Measurements from ENCODE around the gene NLRP2B. TPM values are rescaled to one million over a fixed set of nuclear protein-coding genes. Genes with fewer than 3 reads are reported as not detected.

Gene NLRP2B
- total RNA-seq, 4 donors from 2014 or later = 0.34 TPM; not detected in 3

DNA sequence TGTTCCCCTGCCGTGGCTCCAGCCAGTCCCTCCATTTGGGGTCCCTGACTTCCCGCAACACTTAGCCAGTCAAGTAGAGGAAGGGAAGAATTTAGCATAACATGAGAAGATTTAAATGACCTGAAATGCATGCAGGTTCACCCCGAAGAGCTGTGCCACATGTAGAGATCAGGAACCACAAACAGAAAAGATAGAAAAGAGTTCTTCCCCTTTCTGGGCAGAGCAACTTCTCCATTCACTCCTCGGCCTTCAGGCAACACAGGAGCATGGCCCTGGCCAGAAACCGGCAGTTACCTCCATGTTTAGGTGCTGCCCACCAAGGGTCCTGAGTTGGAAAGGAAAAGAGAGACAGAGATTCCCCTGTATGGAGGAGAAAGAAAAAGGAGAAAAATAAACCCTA lies 5.2 kb downstream of the NLRP2B start:
- no peak for TF ChIP-seq POLR2A (IDR thresholded peaks at IDR 0.05)
- no peak for TF ChIP-seq CTCF (IDR thresholded peaks at IDR 0.05)
- WGBS, 2 donors = 76 to 79% methylated on average over 5 of the region's 5 CpGs
- no peak overlapping the region for H3K4me3 ChIP-seq (ENCODE audit: low read depth, poor library complexity, severe bottlenecking)
- intact Hi-C loops (cut with DNase I; ENCODE audit: low total_unique reads) = no loop called here
- no peak for DNase-seq (ENCODE audit: low spot score in 2 of 2)

- TF ChIP-seq POLR2A (IDR thresholded peaks at IDR 0.05) (no peak), CTCF (IDR thresholded peaks at IDR 0.05) (no peak)
- intact Hi-C loops (cut with DNase I; ENCODE audit: low total_unique reads) = no loop called here
- 89 to 93% methylated on average over 1 of the region's 1 CpG for WGBS, 2 donors
- H3K4me3 ChIP-seq (ENCODE audit: low read depth, poor library complexity, severe bottlenecking) = no peak overlapping the region
- DNase-seq (ENCODE audit: low spot score in 2 of 2) = no peak
These were observed 10.1 kb downstream of the NLRP2B start for GRCh38 chrX:57669961-57670360.

- DNase-seq (ENCODE audit: low spot score in 2 of 2) = no peak
- no peak for TF ChIP-seq CTCF (IDR thresholded peaks at IDR 0.05)
- TF ChIP-seq POLR2A (IDR thresholded peaks at IDR 0.05) = no peak
- intact Hi-C loops (cut with DNase I; ENCODE audit: low total_unique reads) = no loop called here
- no peak overlapping the region for H3K4me3 ChIP-seq (ENCODE audit: low read depth, poor library complexity, severe bottlenecking)
- WGBS, 2 donors = 50 to 82% methylated on average over 1 of the region's 1 CpG
These were observed 13.1 kb downstream of the NLRP2B start for GRCh38 chrX:57667010-57667409.

- 74 to 83% methylated on average over 2 of the region's 2 CpGs for WGBS, 2 donors
- no peak overlapping the region for H3K4me3 ChIP-seq (ENCODE audit: low read depth, poor library complexity, severe bottlenecking)
- no peak for TF ChIP-seq CTCF (IDR thresholded peaks at IDR 0.05)
- no peak for TF ChIP-seq POLR2A (IDR thresholded peaks at IDR 0.05)
- DNase-seq (ENCODE audit: low spot score in 2 of 2) = no peak
- intact Hi-C loops (cut with DNase I; ENCODE audit: low total_unique reads) = no loop called here
These were observed 25.0 kb downstream of the NLRP2B start for GRCh38 chrX:57655065-57655464.

- DNase-seq (ENCODE audit: low spot score in 2 of 2) = no peak
- intact Hi-C loops (cut with DNase I; ENCODE audit: low total_unique reads) = no loop called here
- TF ChIP-seq CTCF (IDR thresholded peaks at IDR 0.05) (no peak), POLR2A (IDR thresholded peaks at IDR 0.05) (no peak)
- no peak overlapping the region for H3K4me3 ChIP-seq (ENCODE audit: low read depth, poor library complexity, severe bottlenecking)
- 40 to 64% methylated on average over 1 of the region's 1 CpG for WGBS, 2 donors
These were observed 27.4 kb downstream of the NLRP2B start for GRCh38 chrX:57652705-57653104.

GRCh38 chrX:57651169-57651919 lies 28.7 kb downstream of the NLRP2B start:
- WGBS, 2 donors = 64 to 65% methylated on average over 4 of the region's 4 CpGs
- TF ChIP-seq CTCF (IDR thresholded peaks at IDR 0.05) = no peak
- TF ChIP-seq POLR2A (IDR thresholded peaks at IDR 0.05) = no peak
- intact Hi-C loops (cut with DNase I; ENCODE audit: low total_unique reads) = no loop called here
- no peak for DNase-seq (ENCODE audit: low spot score in 2 of 2)
- H3K4me3 ChIP-seq (ENCODE audit: low read depth, poor library complexity, severe bottlenecking) = no peak overlapping the region
